SK-N-SH treated with all-trans-retinoic acid at 6 μM for 48 hours (cell line): ENCODE results near the gene GRIN2D.

Experiments used
- ATAC-seq: fragments of 200-7000 bp; cut with Tn5 transposase; 3 replicates; pipeline ENCODE4 v1.9.1; 2020; ENCODE audit warnings: mild to moderate bottlenecking, moderate library complexity
- ARNTL ChIP-seq: fragments of 450-650 bp; formaldehyde crosslinking; IDR thresholded peaks from 2 replicates; pipeline ENCODE4 v1.5.0; 2020; ENCODE audit warnings: low read depth, mild to moderate bottlenecking, moderate library complexity, borderline replicate concordance
- BACH2 ChIP-seq: fragments of 250-450 bp; sonication (Bioruptor Pico); IDR thresholded peaks from 2 replicates; pipeline ENCODE4 v1.9.0; 2021; ENCODE audit warnings: mild to moderate bottlenecking, borderline replicate concordance
- CSDC2 ChIP-seq: fragments of 250-450 bp; sonication (Bioruptor Pico); IDR thresholded peaks from 2 replicates; pipeline ENCODE4 v1.5.0; 2020; ENCODE audit warnings: mild to moderate bottlenecking, moderate library complexity
- ESRRG ChIP-seq: fragments of 250-450 bp; sonication (Bioruptor Pico); IDR thresholded peaks from 2 replicates; pipeline ENCODE4 v1.6.1; 2021; ENCODE audit warnings: mild to moderate bottlenecking
- GLIS3 ChIP-seq: fragments of 250-450 bp; sonication (Bioruptor Pico); IDR thresholded peaks from 2 replicates; pipeline ENCODE4 v1.5.0; 2020; ENCODE audit warnings: mild to moderate bottlenecking, moderate library complexity
- ISL1 ChIP-seq: fragments of 250-450 bp; sonication (Bioruptor Pico); IDR thresholded peaks from 2 replicates; pipeline ENCODE4 v2.1.2; 2022; ENCODE audit warnings: mild to moderate bottlenecking, moderate library complexity
- OSR1 ChIP-seq: fragments of 250-450 bp; sonication (Bioruptor Pico); IDR thresholded peaks from 2 replicates; pipeline ENCODE4 v1.8.0; 2022; ENCODE audit warnings: moderate library complexity, mild to moderate bottlenecking, inconsistent platforms
- POU6F1 ChIP-seq: fragments of 250-450 bp; sonication (Bioruptor Pico); IDR thresholded peaks from 2 replicates; pipeline ENCODE4 v1.8.0; 2021; ENCODE audit warnings: low read depth, mild to moderate bottlenecking, moderate library complexity, borderline replicate concordance
- PPARA ChIP-seq: fragments of 250-450 bp; sonication (Bioruptor Pico); IDR thresholded peaks from 2 replicates; pipeline ENCODE4 v1.5.0; 2020; ENCODE audit warnings: mild to moderate bottlenecking, borderline replicate concordance
- RARB ChIP-seq: fragments of 250-450 bp; sonication (Bioruptor Pico); IDR thresholded peaks from 2 replicates; pipeline ENCODE4 v1.8.0; 2021; ENCODE audit warnings: mild to moderate bottlenecking, moderate library complexity
- SNAI2 ChIP-seq: fragments of 250-450 bp; sonication (Bioruptor Pico); IDR thresholded peaks from 2 replicates; pipeline ENCODE4 v1.5.0; 2020; ENCODE audit warnings: mild to moderate bottlenecking, moderate library complexity
- TOX ChIP-seq: fragments of 250-450 bp; sonication (Bioruptor Pico); IDR thresholded peaks from 2 replicates; pipeline ENCODE4 v1.8.0; 2021; ENCODE audit warnings: mild to moderate bottlenecking, moderate library complexity, borderline replicate concordance
- ZC3H10 ChIP-seq: fragments of 250-450 bp; sonication (Bioruptor Pico); IDR thresholded peaks from 2 replicates; pipeline ENCODE4 v1.5.1; 2021; ENCODE audit warnings: mild to moderate bottlenecking, moderate library complexity
- ZFP3 ChIP-seq: fragments of 250-450 bp; sonication (Bioruptor Pico); IDR thresholded peaks from 2 replicates; pipeline ENCODE4 v1.5.0; 2020; ENCODE audit warnings: mild to moderate bottlenecking, moderate library complexity
- ZFP30 ChIP-seq: fragments of 450-650 bp; formaldehyde crosslinking; IDR thresholded peaks from 2 replicates; pipeline ENCODE4 v1.5.0; 2022; ENCODE audit warnings: mild to moderate bottlenecking, moderate library complexity
- ZNF565 ChIP-seq: fragments of 450-650 bp; formaldehyde crosslinking; conservative IDR thresholded peaks from 2 replicates; pipeline ENCODE4 v1.5.0; 2020; ENCODE audit warnings: low read depth, mild to moderate bottlenecking, moderate library complexity
- ZNF70 ChIP-seq: fragments of 450-650 bp; formaldehyde crosslinking; IDR thresholded peaks from 2 replicates; pipeline ENCODE4 v1.5.0; 2020; ENCODE audit warnings: mild to moderate bottlenecking, moderate library complexity
- ZNF8 ChIP-seq: fragments of 450-650 bp; formaldehyde crosslinking; IDR thresholded peaks from 2 replicates; pipeline ENCODE4 v1.5.0; 2020; ENCODE audit warnings: mild to moderate bottlenecking, moderate library complexity
- TF ChIP-seq, protein P1 (sequence below): fragments of 250-450 bp; sonication (Bioruptor Pico); IDR thresholded peaks from 2 replicates; pipeline ENCODE4 v1.5.0; 2020; ENCODE audit warnings: mild to moderate bottlenecking, moderate library complexity
- TF ChIP-seq, protein P2 (sequence below): fragments of 250-450 bp; sonication (Bioruptor Pico); IDR thresholded peaks from 2 replicates; pipeline ENCODE4 v1.5.1; 2020; ENCODE audit warnings: low read depth, mild to moderate bottlenecking, moderate library complexity
- TF ChIP-seq, protein P3 (sequence below): fragments of 250-450 bp; sonication (Bioruptor Pico); IDR thresholded peaks from 2 replicates; pipeline ENCODE4 v1.8.0; 2020; ENCODE audit warnings: mild to moderate bottlenecking, moderate library complexity, borderline replicate concordance
- TF ChIP-seq, protein P4 (sequence below): fragments of 250-450 bp; sonication (Bioruptor Pico); IDR thresholded peaks from 2 replicates; pipeline ENCODE4 v1.5.1; 2021; ENCODE audit warnings: mild to moderate bottlenecking, moderate library complexity

GRIN2D gene

GRCh38 chr19:48363810-48364597 lies 29.5 kb upstream of the GRIN2D start, which contains the start of the genes SYNGR4 and TMEM143:
Gene SYNGR4, plus strand, starts transcription at chr19:48364367. Its CDS starts 1,476 bp downstream, at chr19:48365843.
Gene TMEM143, minus strand, starts transcription at chr19:48363940. Its CDS starts 20 bp downstream, at chr19:48363920.
- ATAC-seq = peak; percentile 88
- TF ChIP-seq BACH2 (no peak), ZC3H10 (CRISPR knock-in tag) (no peak), ZNF70 (no peak), CSDC2 (CRISPR knock-in tag) (no peak), GLIS3 (CRISPR knock-in tag) (no peak), ZNF565 (no peak), SNAI2 (CRISPR knock-in tag) (no peak), OSR1 (CRISPR knock-in tag) (no peak), RARB (CRISPR knock-in tag) (no peak), ARNTL (no peak), TOX (CRISPR knock-in tag) (no peak), ZFP30 (CRISPR knock-in tag) (no peak), ZNF8 (CRISPR knock-in tag) (no peak), ZFP3 (CRISPR knock-in tag) (no peak)
- TF ChIP-seq, protein P1, sequence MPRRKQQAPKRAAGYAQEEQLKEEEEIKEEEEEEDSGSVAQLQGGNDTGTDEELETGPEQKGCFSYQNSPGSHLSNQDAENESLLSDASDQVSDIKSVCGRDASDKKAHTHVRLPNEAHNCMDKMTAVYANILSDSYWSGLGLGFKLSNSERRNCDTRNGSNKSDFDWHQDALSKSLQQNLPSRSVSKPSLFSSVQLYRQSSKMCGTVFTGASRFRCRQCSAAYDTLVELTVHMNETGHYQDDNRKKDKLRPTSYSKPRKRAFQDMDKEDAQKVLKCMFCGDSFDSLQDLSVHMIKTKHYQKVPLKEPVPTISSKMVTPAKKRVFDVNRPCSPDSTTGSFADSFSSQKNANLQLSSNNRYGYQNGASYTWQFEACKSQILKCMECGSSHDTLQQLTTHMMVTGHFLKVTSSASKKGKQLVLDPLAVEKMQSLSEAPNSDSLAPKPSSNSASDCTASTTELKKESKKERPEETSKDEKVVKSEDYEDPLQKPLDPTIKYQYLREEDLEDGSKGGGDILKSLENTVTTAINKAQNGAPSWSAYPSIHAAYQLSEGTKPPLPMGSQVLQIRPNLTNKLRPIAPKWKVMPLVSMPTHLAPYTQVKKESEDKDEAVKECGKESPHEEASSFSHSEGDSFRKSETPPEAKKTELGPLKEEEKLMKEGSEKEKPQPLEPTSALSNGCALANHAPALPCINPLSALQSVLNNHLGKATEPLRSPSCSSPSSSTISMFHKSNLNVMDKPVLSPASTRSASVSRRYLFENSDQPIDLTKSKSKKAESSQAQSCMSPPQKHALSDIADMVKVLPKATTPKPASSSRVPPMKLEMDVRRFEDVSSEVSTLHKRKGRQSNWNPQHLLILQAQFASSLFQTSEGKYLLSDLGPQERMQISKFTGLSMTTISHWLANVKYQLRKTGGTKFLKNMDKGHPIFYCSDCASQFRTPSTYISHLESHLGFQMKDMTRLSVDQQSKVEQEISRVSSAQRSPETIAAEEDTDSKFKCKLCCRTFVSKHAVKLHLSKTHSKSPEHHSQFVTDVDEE (CRISPR knock-in tag) = no peak
- TF ChIP-seq, protein P2, sequence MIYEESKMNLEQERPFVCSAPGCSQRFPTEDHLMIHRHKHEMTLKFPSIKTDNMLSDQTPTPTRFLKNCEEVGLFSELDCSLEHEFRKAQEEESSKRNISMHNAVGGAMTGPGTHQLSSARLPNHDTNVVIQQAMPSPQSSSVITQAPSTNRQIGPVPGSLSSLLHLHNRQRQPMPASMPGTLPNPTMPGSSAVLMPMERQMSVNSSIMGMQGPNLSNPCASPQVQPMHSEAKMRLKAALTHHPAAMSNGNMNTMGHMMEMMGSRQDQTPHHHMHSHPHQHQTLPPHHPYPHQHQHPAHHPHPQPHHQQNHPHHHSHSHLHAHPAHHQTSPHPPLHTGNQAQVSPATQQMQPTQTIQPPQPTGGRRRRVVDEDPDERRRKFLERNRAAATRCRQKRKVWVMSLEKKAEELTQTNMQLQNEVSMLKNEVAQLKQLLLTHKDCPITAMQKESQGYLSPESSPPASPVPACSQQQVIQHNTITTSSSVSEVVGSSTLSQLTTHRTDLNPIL (CRISPR knock-in tag) = no peak
- TF ChIP-seq, protein P3, sequence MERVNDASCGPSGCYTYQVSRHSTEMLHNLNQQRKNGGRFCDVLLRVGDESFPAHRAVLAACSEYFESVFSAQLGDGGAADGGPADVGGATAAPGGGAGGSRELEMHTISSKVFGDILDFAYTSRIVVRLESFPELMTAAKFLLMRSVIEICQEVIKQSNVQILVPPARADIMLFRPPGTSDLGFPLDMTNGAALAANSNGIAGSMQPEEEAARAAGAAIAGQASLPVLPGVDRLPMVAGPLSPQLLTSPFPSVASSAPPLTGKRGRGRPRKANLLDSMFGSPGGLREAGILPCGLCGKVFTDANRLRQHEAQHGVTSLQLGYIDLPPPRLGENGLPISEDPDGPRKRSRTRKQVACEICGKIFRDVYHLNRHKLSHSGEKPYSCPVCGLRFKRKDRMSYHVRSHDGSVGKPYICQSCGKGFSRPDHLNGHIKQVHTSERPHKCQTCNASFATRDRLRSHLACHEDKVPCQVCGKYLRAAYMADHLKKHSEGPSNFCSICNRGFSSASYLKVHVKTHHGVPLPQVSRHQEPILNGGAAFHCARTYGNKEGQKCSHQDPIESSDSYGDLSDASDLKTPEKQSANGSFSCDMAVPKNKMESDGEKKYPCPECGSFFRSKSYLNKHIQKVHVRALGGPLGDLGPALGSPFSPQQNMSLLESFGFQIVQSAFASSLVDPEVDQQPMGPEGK (CRISPR knock-in tag) = no peak
- TF ChIP-seq, protein P4, sequence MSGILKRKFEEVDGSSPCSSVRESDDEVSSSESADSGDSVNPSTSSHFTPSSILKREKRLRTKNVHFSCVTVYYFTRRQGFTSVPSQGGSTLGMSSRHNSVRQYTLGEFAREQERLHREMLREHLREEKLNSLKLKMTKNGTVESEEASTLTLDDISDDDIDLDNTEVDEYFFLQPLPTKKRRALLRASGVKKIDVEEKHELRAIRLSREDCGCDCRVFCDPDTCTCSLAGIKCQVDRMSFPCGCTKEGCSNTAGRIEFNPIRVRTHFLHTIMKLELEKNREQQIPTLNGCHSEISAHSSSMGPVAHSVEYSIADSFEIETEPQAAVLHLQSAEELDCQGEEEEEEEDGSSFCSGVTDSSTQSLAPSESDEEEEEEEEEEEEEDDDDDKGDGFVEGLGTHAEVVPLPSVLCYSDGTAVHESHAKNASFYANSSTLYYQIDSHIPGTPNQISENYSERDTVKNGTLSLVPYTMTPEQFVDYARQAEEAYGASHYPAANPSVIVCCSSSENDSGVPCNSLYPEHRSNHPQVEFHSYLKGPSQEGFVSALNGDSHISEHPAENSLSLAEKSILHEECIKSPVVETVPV (CRISPR knock-in tag) = no peak
- TF ChIP-seq, all 23 proteins: peak for 0

- TF ChIP-seq ZC3H10 (CRISPR knock-in tag) = no peak
- ATAC-seq = no peak
These were observed 28.7 kb upstream of the GRIN2D start for GRCh38 chr19:48364598-48365348.

DNA sequence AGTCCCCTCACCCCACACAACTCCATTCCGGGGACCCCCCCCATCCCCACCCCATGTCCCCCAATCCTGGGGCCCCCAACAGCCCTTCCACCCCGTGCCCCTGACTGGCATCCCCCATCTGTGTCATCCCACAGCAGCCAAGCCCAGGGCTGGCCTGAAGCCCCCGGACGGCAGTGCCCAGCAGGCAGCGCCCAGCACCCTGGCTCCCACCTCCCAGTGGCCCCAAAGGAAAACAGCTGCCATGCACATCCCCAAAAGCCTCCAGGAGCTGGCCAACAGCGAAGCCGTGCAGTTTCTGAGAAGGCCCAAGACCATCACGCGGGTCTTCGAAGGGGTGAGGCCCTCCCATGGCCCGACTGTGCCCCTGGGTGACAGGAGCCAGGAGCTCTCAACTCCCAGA lies 27.9 kb upstream of the GRIN2D start:
- no peak for TF ChIP-seq ZNF8 (CRISPR knock-in tag)
- TF ChIP-seq ISL1 (CRISPR knock-in tag) = no peak
- TF ChIP-seq PPARA = no peak
- TF ChIP-seq POU6F1 = no peak
- TF ChIP-seq ESRRG (CRISPR knock-in tag) = no peak
- ATAC-seq = no peak
